Activated naive CD8-positive, alpha-beta T cell treated with anti-CD3 and anti-CD28 coated beads, Interleukin-2, amount 50 U/mL, for 24 hours (primary cell): ENCODE results near the gene LSM14A.

Experiments used
- ATAC-seq: fragments of 150-1000 bp; cut with Tn5 transposase; one replicate; pipeline ENCODE4 v1.10.0; 2021
- DNase-seq: peaks from one replicate; pipeline ENCODE4 v3.0.0; 2021
- H3K27ac Mint-ChIP-seq: one replicate; pipeline ENCODE4 v1.8.0; 2021; ENCODE audit warnings: mild to moderate bottlenecking, mixed read lengths
- H3K27me3 Mint-ChIP-seq: one replicate; pipeline ENCODE4 v1.8.0; 2021; ENCODE audit warnings: mixed read lengths
- H3K36me3 Mint-ChIP-seq: one replicate; pipeline ENCODE4 v1.8.0; 2021; ENCODE audit warnings: low read depth, mixed read lengths
- H3K4me1 Mint-ChIP-seq: one replicate; pipeline ENCODE4 v1.8.0; 2021; ENCODE audit warnings: mixed read lengths
- H3K4me3 Mint-ChIP-seq: one replicate; pipeline ENCODE4 v1.8.0; 2021; ENCODE audit warnings: mild to moderate bottlenecking, moderate library complexity, mixed read lengths
- H3K9me3 Mint-ChIP-seq: one replicate; pipeline ENCODE4 v1.8.0; 2021; ENCODE audit warnings: mixed read lengths

The LSM14A gene

GRCh38 chr19:34277244-34277643 is 104.9 kb downstream of the LSM14A start:
- peaks cover 10% of the 10 kb centered on the region for H3K36me3 Mint-ChIP-seq
- DNase-seq (no peak), ATAC-seq (no peak)
- peaks cover 39% of the 10 kb centered on the region for H3K4me1 Mint-ChIP-seq
- H3K9me3 Mint-ChIP-seq, result peaks cover 4% of the 10 kb centered on the region
- no peaks in the 10 kb centered on the region for H3K27me3 Mint-ChIP-seq
- no peak overlapping the region for H3K4me3 Mint-ChIP-seq
- no peak overlapping the region for H3K27ac Mint-ChIP-seq

- H3K9me3 Mint-ChIP-seq, result peaks cover 4% of the 10 kb centered on the region
- no peak overlapping the region for H3K27ac Mint-ChIP-seq
- DNase-seq (no peak), ATAC-seq (no peak)
- peaks cover 7% of the 10 kb centered on the region for H3K36me3 Mint-ChIP-seq
- peaks cover 34% of the 10 kb centered on the region for H3K4me1 Mint-ChIP-seq
- H3K4me3 Mint-ChIP-seq, result no peak overlapping the region
- H3K27me3 Mint-ChIP-seq, result no peaks in the 10 kb centered on the region
These were observed 106.5 kb downstream of the LSM14A start for GRCh38 chr19:34278783-34279182.
